Inflammatory macrophage treated with lipopolysaccharide for 4 hours (primary cell): ENCODE data around the gene KRTAP5-1.

Source experiments
- DNase-seq: peaks from one replicate; pipeline ENCODE4 v3.0.0-alpha.2; 2020

Gene KRTAP5-1

DNA sequence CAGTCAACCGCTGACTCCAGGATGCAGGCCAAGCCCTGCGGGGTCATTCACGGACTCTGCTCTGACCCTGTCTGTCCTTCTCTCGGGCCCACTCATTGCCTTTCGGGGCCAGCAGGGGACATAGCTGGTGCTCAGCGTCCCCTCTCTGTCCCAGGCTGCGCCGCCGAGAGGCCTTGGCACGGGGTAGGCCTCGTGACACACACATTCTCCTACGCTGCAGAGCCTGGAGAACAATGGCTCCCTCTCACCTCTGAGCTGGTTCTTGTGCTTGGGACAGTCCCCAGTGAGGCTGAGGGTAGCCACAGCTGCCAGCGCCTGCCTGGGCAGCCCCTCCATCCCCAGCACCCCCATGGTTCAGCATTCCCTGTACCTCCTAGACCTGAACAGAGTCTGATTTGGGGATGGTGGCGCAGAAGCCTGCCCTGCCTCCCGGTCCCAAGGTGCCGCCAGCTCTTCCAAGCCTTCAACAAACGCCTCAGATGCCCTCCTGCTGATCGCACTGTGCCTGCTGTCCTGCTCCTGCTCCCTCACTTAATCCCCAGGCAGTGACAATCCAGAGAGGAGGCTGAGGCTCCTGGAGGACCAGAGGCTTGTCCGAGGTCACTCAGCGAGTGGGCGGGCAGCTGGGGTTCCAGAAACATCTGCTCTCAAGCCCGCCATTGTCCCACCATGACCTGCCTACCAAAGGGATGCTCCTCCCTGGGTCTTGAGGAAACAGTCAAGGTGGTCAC, 43.4 kb downstream of the KRTAP5-1 start:
- DNase-seq: no peak

DNA sequence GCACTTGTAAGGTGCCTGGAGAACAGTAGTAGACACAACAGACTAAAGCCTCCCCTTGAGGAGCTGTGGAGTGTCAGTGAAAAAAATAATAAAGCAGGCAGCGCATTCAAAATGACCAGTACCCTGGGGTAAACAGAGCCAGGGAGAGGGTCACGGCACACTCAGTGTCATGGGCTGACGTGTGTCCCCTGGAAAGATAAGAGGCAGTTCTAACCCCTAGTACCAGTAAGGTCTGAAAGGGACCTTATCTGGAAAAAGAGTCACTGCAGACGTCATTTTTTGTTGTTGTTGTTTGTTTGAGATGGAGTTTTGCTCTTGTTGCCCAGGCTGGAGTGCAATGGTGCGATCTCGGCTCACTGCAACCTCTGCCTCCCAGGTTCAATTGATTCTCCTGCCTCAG, 45.0 kb downstream of the KRTAP5-1 start:
- no peak for DNase-seq

DNA sequence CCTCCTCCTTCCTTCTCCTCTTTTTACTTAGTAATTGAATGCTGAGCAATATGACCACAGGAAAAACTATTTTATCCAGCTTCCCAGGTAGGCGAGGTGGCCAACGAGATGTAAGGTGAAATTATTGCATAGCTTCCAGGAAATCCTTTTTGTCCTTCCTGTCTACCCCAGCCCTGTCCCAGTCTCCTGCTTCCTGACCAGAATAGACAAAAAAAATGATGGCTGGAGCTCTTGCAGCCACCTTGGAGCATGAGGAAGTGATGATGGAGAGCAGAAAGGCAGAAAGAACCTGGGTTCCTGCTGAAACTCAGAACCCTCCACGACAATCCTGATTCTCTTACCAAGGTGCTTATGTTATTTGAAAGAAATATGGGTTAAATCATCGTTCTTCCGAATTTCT, 46.9 kb downstream of the KRTAP5-1 start:
- no peak for DNase-seq

DNA sequence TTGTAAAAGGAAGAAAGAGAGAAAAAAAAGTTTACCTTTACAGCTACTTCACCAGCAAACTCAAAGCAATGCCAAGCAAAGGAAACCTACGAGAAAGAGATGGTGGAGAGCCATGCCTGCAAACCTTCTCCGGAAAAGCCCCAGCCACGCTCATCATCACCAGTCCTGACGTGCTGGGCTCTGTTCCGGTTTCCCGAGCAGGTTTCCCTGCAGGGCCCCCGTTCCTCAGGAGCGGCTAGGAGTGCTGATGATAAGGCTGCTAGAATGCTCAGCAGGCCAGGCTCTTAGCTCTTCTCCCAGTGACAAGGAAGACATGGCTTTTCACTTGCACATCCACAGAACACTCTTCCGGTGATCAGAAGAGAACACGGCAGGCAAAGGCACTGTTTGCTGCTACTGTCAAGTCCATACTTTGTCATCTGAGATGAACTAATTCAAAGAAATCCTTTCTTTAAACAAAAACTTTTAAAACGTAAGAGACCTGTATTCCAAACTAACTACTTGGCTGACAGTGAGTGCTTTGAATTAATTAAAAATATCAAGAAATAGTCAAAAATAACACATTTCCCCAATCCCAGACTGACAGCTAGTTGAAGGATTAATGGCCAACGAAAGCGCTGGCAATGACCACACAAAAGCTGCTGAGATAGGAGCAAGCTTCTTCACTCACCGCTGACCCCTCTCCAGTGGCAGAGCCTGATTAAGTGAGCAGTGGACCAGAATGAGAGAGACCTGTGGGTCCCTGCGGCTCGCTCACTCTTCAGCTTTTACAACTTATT, 48.8 kb downstream of the KRTAP5-1 start:
- DNase-seq: no peak

DNA sequence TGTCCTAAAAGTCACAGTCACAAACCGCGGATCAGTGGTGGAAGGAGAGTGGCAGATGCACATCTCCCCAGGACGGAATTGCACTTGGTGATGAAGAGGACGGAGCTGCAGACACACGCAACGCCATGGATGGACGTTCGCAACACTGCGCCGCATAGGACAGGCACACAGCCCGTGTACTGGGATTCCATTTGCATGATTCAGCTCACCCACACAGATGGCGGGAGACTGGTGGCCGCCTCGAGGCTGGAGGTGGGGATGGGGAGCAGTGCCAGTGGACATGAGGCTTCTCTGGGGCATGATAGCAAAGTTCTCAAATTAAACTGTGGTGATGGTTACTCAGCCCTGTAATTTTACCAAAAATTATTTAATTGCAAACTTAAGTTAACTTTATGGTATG, 50.4 kb downstream of the KRTAP5-1 start:
- DNase-seq: no peak
